GM21515 (cell line): ENCODE results near the gene IFRD2.

ENCODE experiments used
- ATAC-seq: cut with Tn5 transposase; IDR thresholded peaks from one replicate; pipeline ENCODE4 v1.9.1; 2021; ENCODE audit not compliant: unreplicated experiment

The IFRD2 gene

DNA sequence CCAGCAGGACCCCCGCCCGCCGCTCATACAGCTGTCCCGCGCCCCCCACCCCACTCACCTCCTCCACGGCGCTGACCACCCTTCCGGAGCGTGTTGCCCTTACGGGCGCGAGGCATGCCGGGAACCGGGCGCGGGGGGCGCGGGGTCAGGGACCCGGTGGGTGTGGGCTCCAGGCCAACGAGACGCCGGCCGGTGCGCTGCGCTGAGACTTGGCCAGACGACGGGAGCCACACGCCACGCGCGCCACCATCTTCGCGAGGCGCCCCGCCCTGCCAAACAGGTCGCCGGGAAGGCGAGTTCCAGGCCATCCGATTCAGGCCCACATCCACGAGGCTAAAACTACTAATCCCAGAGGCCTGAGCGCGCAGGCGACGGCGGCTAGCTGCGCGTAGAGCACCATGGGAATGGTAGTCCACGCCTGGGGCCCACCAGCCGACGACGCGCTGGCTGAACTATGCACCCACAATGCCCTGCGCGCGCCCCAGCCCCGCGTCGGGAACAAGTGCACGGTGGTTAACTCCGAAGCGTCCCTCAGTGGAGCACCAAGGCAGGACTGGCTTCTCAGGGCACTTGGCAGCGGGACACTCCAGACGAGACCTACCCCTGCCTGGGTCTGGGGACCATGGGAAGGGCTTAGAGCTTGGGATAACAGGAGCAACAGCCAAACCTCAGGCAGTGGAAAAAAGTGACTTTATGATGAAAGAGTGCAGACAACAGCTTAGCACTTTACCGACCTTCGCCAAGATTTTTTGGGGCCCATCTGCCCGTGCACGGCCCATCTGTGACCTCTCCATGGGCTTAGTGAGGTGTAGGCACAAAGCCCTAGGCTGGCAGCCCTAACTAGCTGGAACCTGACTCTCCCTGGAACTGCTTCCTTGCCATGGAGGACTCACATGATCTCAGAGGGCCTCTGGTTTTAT, at the start of gene IFRD2:
Gene IFRD2, minus strand, starts transcription at position 271 of the 920 bp plus-strand sequence. Its CDS starts 155 bp downstream, at position 116.
- ATAC-seq: peak; percentile 90

DNA sequence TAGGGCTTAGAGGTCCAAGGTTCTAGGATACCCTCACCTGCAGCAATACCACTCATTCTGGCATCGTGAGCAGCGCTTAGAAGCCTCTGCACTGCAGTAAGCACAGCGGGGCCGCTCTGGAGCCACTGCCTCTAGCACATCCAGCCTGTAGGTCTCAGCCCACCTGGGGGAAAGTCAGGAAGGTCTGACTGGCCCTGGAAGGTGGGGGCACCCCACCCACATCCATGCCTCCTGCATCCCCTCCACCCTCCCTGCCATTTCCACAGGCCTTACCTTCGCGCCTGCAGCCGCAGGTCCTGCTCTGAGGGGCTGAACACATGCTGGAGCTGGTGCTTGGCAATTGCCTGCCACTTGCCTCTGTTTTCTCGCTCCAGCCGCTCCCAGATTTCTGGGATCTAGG, 49.3 kb upstream of the IFRD2 start:
- ATAC-seq: no peak

DNA sequence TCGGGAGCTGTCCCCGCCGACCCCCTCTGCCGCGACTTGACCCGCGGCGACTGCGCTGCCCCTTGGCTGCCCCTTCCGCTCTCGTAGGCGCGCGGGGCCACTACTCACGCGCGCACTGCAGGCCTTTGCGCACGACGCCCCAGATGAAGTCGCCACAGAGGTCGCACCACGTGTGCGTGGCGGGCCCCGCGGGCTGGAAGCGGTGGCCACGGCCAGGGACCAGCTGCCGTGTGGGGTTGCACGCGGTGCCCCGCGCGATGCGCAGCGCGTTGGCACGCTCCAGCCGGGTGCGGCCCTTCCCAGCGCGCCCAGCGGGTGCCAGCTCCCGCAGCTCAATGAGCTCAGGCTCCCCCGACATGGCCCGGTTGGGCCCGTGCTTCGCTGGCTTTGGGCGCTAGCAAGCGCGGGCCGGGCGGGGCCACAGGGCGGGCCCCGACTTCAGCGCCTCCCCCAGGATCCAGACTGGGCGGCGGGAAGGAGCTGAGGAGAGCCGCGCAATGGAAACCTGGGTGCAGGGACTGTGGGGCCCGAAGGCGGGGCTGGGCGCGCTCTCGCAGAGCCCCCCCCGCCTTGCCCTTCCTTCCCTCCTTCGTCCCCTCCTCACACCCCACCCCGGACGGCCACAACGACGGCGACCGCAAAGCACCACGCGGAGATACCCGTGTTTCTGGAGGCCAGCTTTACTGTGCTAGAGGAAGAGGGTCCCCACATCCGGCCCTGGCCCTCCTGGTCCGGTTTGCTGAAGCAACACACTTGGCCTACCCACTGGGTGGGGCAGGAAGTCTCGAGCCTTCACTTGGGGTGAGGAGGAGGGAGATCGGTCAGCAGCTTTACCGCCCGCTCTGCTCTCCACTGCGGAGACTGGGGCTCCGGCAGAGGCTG, 48.5 kb upstream of the IFRD2 start, which contains the start of gene RASSF1:
Gene RASSF1, minus strand, starts transcription at position 389 of the 882 bp plus-strand sequence. Its CDS starts 31 bp downstream, at position 358.
- ATAC-seq: no peak

DNA sequence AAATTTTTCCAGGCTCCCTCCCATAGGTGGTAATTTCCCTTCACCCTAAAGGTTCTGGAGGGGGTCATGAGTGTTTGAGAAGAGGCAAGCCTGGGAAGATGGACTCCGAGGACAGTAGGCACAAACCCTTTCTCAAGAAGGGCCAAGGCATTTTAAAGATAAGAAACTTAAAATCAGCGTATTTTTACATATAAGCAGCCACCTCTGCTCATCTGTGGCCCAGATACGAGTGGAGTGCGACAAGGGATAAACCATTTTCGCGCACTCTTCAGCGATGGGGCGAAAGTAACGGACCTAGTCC, 47.9 kb upstream of the IFRD2 start:
- no peak for ATAC-seq

- ATAC-seq: no peak
Measured at GRCh38 chr3:50339485-50340146, 47.4 kb upstream of the IFRD2 start.

DNA sequence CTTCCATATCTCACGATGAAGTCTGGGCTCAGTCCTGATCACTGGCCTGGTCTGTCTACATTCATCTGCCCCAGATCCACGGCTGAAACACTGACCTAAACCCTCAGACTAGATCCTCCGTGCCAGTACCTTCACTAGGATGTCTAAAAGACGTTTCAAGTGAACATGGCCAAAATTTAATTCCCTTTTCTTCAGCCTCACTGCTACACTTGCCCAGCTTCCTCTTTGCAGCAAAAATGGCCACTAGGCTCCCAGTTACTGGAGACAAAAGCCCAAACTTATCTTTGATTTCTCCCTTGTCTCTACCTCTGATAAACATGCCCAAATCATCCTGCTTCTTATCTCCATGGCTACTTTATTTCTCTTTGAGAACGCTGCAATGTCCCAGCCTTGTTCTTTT, 46.7 kb upstream of the IFRD2 start:
- ATAC-seq: no peak

- ATAC-seq: peak; percentile 76
Measured at GRCh38 chr3:50337175-50337861, 45.1 kb upstream of the IFRD2 start.

- ATAC-seq: peak; percentile 30
Measured at GRCh38 chr3:50336452-50337174, 44.4 kb upstream of the IFRD2 start.

- ATAC-seq: no peak
Measured at GRCh38 chr3:50334339-50335075, 42.3 kb upstream of the IFRD2 start.

DNA sequence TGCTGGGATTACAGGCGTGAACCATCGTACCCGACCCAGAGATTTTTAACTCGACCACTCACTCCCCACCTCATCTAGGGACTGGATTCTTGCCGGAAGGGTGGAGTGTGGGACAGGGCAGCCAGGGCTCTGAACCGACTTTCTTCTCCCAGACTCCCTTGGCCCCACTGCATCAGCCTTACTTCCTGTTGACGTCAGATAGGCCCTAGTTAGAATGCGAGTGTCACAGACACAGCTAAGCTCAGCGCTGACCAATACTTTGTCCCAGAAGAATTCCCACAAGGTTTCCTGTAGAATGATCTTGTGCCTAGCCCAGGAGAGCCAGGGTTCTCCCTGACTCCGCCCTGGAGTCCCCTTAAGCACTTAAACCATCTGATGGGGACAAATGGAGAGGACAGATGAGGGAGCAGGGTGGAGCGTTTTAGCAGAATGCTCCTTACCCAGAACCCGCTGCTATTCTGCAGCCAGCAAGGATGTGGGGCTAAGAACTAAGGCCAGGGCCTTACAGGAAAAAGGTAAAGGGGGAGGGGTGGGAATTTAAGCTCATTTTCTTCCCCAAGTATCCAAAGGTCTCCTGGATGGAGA, 41.6 kb upstream of the IFRD2 start:
- ATAC-seq: no peak

DNA sequence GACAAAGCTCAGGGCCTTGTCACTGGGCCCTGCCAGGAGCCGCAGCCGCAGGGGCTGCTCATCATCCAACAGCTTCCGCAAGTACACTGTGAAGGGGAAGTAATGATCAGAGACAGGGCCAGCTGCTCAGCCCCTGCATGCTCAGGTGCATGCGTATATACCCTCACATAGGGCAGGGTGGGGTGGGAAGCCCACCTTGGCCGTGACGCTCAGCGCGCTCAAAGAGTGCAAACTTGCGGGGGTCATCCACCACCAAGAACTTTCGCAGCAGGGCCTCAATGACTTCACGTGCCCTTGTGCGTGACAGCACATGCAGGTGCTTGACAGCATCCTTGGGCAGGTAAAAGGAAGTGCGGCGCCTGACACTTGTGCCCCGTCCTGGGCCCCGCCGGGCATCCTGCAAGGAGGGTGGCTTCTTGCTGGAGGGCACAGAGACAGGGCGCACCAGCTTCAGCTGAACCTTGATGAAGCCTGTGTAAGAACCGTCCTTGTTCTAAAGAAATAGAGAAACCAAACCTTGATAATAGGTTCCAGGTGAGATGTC, 39.2 kb upstream of the IFRD2 start:
- ATAC-seq: no peak

DNA sequence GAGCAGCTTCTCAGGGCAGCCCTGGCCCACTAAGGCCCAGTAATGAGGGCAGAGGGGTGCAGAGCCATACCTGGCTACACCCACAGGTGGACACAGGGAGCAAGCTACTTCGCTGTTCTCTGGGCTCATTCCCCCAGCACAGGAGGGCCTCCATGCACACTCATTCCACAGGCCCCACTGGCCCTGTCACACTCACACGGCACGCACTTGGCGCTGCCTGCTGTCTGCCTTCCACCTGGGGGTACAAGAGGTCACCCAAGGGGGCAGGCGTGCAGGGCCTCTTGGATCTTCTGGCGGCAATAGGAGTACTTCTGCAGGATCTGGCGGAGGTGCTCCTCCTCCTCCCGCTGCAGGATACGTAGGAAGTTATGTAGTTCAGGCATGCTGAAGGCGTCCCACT, 38.1 kb upstream of the IFRD2 start:
- ATAC-seq: no peak

DNA sequence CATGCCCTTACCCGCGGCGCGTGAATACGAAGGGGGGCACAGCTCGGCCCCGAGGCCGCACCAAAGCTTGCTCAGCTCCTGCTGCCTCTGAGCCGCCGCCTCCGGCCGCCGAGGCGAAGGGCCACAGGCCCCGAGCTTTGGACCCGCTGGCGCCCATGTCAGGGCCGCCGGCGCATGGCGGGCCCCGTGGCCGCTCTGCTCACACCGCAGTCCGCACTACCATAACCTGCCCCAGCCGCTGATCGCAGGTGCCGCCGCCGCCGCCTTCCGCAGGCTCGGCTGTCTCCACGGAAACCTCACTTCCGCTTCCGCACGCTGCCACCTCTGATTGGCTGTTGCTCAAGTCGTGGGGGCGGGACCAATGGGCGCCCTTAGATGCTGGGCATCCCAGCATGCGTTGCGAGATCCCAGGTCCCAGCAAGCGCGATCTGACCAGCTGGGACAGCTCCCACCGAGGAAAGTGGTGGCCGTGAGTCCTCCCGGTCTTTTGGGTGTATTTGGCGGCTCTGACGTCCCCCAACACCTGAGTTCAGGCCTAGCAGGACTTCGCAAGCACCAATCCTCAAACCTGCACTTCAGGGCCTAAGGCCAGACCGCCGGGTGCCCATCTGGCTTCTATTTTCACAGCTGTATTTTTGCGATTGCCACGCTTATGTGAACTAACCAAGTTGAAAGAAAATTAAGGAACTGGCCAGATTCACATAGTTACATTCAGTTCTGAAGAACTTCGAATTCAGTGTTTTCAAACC, 35.9 kb upstream of the IFRD2 start, which contains the start of gene TUSC2:
Gene TUSC2, minus strand, starts transcription at position 281 of the 749 bp plus-strand sequence. Its CDS starts 124 bp downstream, at position 157.
- ATAC-seq: peak; percentile 72

DNA sequence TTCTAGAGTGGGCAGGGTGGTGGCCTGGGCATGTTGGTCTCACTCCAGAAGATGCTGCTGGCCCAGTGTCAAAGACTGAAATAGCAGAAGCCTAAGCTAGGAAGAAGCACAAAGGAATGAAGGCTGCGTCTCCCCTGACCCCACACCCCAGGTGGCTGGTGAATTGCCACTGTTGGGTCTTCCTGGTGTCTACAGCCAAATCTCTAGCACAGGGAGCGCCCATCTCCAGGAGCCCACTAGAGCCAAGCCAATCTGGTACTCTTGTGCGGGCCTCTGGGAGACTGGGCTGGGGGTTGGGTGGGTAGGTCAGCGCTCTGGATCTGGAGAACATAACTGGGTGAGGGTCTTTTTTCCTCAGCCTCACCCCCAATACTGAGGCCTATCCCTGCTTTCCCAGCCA, 34.9 kb upstream of the IFRD2 start:
- ATAC-seq: no peak

DNA sequence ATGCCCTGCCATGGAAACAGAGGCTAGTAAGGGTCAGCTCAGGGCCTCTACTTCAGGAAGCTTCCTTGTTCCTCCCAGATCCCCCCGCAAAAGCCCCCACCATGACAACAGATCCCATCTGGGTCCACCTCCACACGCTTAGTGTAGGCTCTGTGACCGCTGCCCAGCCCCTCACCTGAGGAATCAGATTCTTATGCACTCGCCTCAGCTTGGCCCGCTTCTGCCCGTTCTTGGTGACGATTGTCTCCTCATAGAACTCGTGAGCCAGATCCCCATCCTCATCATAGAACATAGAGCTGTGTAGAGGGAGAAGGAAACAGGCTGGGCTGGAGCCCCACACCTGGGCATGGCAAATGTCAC, 33.9 kb upstream of the IFRD2 start:
- ATAC-seq: no peak

GRCh38 chr3:50325497-50326181, 33.4 kb upstream of the IFRD2 start:
- no peak for ATAC-seq

DNA sequence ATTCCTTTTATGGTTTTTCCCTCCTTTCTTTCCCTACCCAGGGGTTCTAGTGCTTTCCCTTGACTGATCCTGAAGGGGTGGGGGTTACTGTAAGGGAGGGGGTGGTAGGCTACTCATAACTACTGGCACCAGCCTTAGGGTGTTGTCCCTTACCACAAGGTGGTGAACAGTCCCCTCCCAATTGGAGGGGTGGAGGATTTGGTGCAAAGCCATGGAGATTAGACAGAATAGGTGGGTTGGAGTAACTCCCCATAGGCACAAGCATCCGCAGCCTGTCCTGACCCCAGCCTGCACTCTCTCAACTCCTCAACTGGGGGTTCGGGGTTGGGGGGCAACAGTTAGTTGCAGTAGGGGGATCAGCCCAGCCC, 32.9 kb upstream of the IFRD2 start:
- ATAC-seq: no peak
